Upper lobe of left lung (tissue), 6 donors: ENCODE results near the gene SNHG17. TPM values are rescaled to one million over a fixed set of nuclear protein-coding genes. Genes with fewer than 3 reads are reported as not detected.
"Not testable (repeated sequence)": the region's sequence is repeated elsewhere in the genome, so short reads cannot be mapped to it uniquely, and the experiment has no call there.

Source experiments
- ATAC-seq, 2 donors: fragments of 200-7000 bp; cut with Tn5 transposase; one replicate each; pipeline ENCODE4 v1.9.1; 2022; ENCODE audit warnings: mild to moderate bottlenecking in 2 of 2, moderate library complexity in 2 of 2; ENCODE audit not compliant: low FRiP score in 2 of 2
- DNase-seq, 2 donors: peaks; one replicate each; pipeline ENCODE4 v3.0.0-alpha.2; 2019 to 2020
- H3K27ac ChIP-seq, 4 donors: fragments of 200-600 bp; sonication (generic); one replicate each; pipeline ENCODE4 v1.5.1; 2016 to 2019
- H3K27me3 ChIP-seq, 4 donors: fragments of 200-600 bp; sonication (generic); one replicate each; pipeline ENCODE4 v1.5.1; 2017 to 2019
- H3K36me3 ChIP-seq, 4 donors: fragments of 200-600 bp; sonication (generic); one replicate each; pipeline ENCODE4 v1.5.1; 2016 to 2019
- H3K4me1 ChIP-seq, 4 donors: fragments of 200-600 bp; sonication (generic); one replicate each; pipeline ENCODE4 v1.5.1; 2018 to 2019
- H3K4me3 ChIP-seq, 4 donors: fragments of 200-600 bp; sonication (generic); one replicate each; pipeline ENCODE4 v1.5.1; 2017 to 2019; ENCODE audit warnings: mild to moderate bottlenecking in 2 of 4, moderate library complexity in 1 of 4
- H3K9me3 ChIP-seq, 4 donors: fragments of 200-600 bp; sonication (generic); one replicate each; pipeline ENCODE4 v1.5.1; 2018 to 2019
- CTCF ChIP-seq, 6 experiments: fragments of 450-650 bp in 4 of 6; fragments of 200-600 bp in 2 of 6; sonication (generic) in 2 of 6; IDR thresholded peaks; one replicate each; pipeline ENCODE4 v1.5.1; 2016 to 2019; ENCODE audit warnings: antibody characterized with exemption in 6 of 6
- EP300 ChIP-seq, 4 donors: sonication (generic); formaldehyde crosslinking; IDR thresholded peaks; one replicate each; pipeline ENCODE4 v1.5.1; 2017; ENCODE audit warnings: antibody characterized with exemption in 4 of 4, control low read depth in 2 of 4
- POLR2A ChIP-seq, 4 donors: fragments of 450-650 bp; IDR thresholded peaks; one replicate each; pipeline ENCODE4 v1.5.1; 2016 to 2017; ENCODE audit warnings: antibody characterized with exemption in 4 of 4, mild to moderate bottlenecking in 2 of 4
- POLR2AphosphoS5 ChIP-seq, 2 donors: sonication (generic); formaldehyde crosslinking; IDR thresholded peaks; one replicate each; pipeline ENCODE4 v1.5.1; 2017; ENCODE audit warnings: antibody characterized with exemption in 2 of 2
- WGBS, 2 donors: methylation state at CpG; one replicate each; pipeline ENCODE4 v1.1.5; 2017 to 2018; 5-methylcytosine and 5-hydroxymethylcytosine counted together
- total RNA-seq, 6 donors: library from RNA; depleted of rRNA in 4 of 6; stranded (reverse); fragments of >200 nt in 4 of 6; gene quantifications; one replicate each; pipeline versions ENCODE4 v1.1.0 to v1.2.1, GENCODE V29; 2016 to 2021
- donor health status: DM: no; HTN: no; CAD: no; lungs with moderate emphysema.
- donor health status: DM: no; HTN: yes; CAD: no; lungs with severe emphysema.

SNHG17 gene
- total RNA-seq, 6 donors from 2014 or later = 14.7 to 40.0 (median 20.3) TPM

GRCh38 chr20:38445901-38446425 lies 10.8 kb upstream of the SNHG17 start:
- Histone ChIP-seq H3K27me3 (no peaks in the 10 kb centered on the region), H3K9me3 (no peaks in the 10 kb centered on the region), H3K36me3 (peaks cover 0 to 23% (median 8%) of the 10 kb centered on the region in 4 donors), H3K4me1 (peaks cover 12 to 29% (median 13%) of the 10 kb centered on the region in 4 donors), H3K4me3 (peak overlapping the region in 3 of 4 donors; percentile 76 to 91 (median 79)), H3K27ac (peak overlapping the region in 2 of 4 donors; percentile 89 to 92)
- no peak for DNase-seq
- ATAC-seq = no peak
- TF ChIP-seq EP300 (IDR thresholded peaks at IDR 0.05) (no peak), POLR2AphosphoS5 (IDR thresholded peaks at IDR 0.05) (no peak), CTCF (IDR thresholded peaks at IDR 0.05) (no peak), POLR2A (IDR thresholded peaks at IDR 0.05) (no peak)
- WGBS, 2 donors = 68 to 77% methylated on average over 6 of the region's 6 CpGs

- TF ChIP-seq POLR2A (IDR thresholded peaks at IDR 0.05) (no peak), CTCF (IDR thresholded peaks at IDR 0.05) (no peak), POLR2AphosphoS5 (IDR thresholded peaks at IDR 0.05) (no peak), EP300 (IDR thresholded peaks at IDR 0.05) (no peak)
- no peak overlapping the region for H3K4me3 ChIP-seq
- H3K27me3 ChIP-seq = no peaks in the 10 kb centered on the region
- peaks cover 0 to 20% (median 3%) of the 10 kb centered on the region in 4 donors for H3K36me3 ChIP-seq
- peaks cover 12 to 29% (median 13%) of the 10 kb centered on the region in 4 donors for H3K4me1 ChIP-seq
- WGBS, 2 donors = 78 to 79% methylated on average over 3 of the region's 3 CpGs
- H3K27ac ChIP-seq = no peak overlapping the region
- no peaks in the 10 kb centered on the region for H3K9me3 ChIP-seq
- DNase-seq = no peak
- ATAC-seq = no peak
These were observed 10.3 kb upstream of the SNHG17 start for GRCh38 chr20:38445381-38445796.

GRCh38 chr20:38441916-38442315 lies 6.8 kb upstream of the SNHG17 start:
- H3K9me3 ChIP-seq = no peaks in the 10 kb centered on the region
- TF ChIP-seq CTCF (IDR thresholded peaks at IDR 0.05) = no peak
- no peak for TF ChIP-seq POLR2A (IDR thresholded peaks at IDR 0.05)
- no peak for TF ChIP-seq POLR2AphosphoS5 (IDR thresholded peaks at IDR 0.05)
- TF ChIP-seq EP300 (IDR thresholded peaks at IDR 0.05) = no peak
- no peaks in the 10 kb centered on the region for H3K27me3 ChIP-seq
- H3K4me1 ChIP-seq = peaks cover 0 to 7% (median 2%) of the 10 kb centered on the region in 4 donors
- no peaks in the 10 kb centered on the region for H3K36me3 ChIP-seq
- ATAC-seq (no peak), DNase-seq (no peak)
- no peak overlapping the region for H3K27ac ChIP-seq
- no peak overlapping the region for H3K4me3 ChIP-seq
- 67 to 72% methylated on average over 9 of the region's 9 CpGs for WGBS, 2 donors

GRCh38 chr20:38441110-38441509 lies 6.0 kb upstream of the SNHG17 start:
- not testable (repeated sequence) for H3K27me3 ChIP-seq, DNase-seq, ATAC-seq, H3K4me3 ChIP-seq, H3K36me3 ChIP-seq, H3K9me3 ChIP-seq, H3K4me1 ChIP-seq, H3K27ac ChIP-seq
- WGBS, 2 donors = 93 to 97% methylated on average over 8 of the region's 8 CpGs

- WGBS, 2 donors = 83 to 86% methylated on average over 5 to 6 of the region's 6 CpGs
- no peak for ATAC-seq
- no peak for DNase-seq
- peaks cover 13 to 22% (median 15%) of the 10 kb centered on the region in 4 donors for H3K4me1 ChIP-seq
- TF ChIP-seq POLR2A (IDR thresholded peaks at IDR 0.05) (no peak), CTCF (IDR thresholded peaks at IDR 0.05) (no peak)
- no peaks in the 10 kb centered on the region for H3K27me3 ChIP-seq
- H3K27ac ChIP-seq = no peak overlapping the region
- no peak overlapping the region for H3K4me3 ChIP-seq
- peaks cover 0 to 15% (median 10%) of the 10 kb centered on the region in 4 donors for H3K36me3 ChIP-seq
- H3K9me3 ChIP-seq = no peaks in the 10 kb centered on the region
These were observed 2.7 kb upstream of the SNHG17 start for GRCh38 chr20:38437796-38438195.
